GM06990 (cell line): ENCODE data around the gene ZSCAN20.
"Not testable (repeated sequence)": the region's sequence is repeated elsewhere in the genome, so short reads cannot be mapped to it uniquely, and the experiment has no call there.

ENCODE experiments used
- DNase-seq: peaks from one replicate; pipeline ENCODE4 v3.0.0-alpha.2; 2011; ENCODE audit not compliant: insufficient read length; ENCODE audit errors: extremely low read depth
- H3K27me3 ChIP-seq: replicated peaks from 2 replicates; pipeline ENCODE4 v1.6.0; 2011; ENCODE audit warnings: low read length; ENCODE audit not compliant: control insufficient read depth, insufficient read depth
- H3K36me3 ChIP-seq: 2 replicates; pipeline ENCODE4 v1.5.1; 2011; ENCODE audit warnings: low read length; ENCODE audit not compliant: control insufficient read depth, insufficient read depth
- H3K4me3 ChIP-seq: replicated peaks from 2 replicates; pipeline ENCODE4 v1.5.1; 2011; ENCODE audit warnings: low read depth, mild to moderate bottlenecking, control low read depth, low read length
- CTCF ChIP-seq: IDR thresholded peaks from 2 replicates; pipeline ENCODE4 v1.5.1; 2011; ENCODE audit warnings: low read length, control low read depth, mild to moderate bottlenecking, inconsistent platforms; ENCODE audit not compliant: insufficient read depth, poor library complexity, severe bottlenecking

Gene ZSCAN20

GRCh38 chr1:33507661-33508060 is 35.2 kb downstream of the ZSCAN20 start:
- H3K27me3 ChIP-seq: no peaks in the 10 kb centered on the region
- no peak for TF ChIP-seq CTCF
- no peak overlapping the region for H3K4me3 ChIP-seq
- DNase-seq: no peak
- no peaks in the 10 kb centered on the region for H3K36me3 ChIP-seq

GRCh38 chr1:33508151-33508550 is 35.7 kb downstream of the ZSCAN20 start:
- H3K27me3 ChIP-seq: no peaks in the 10 kb centered on the region
- no peaks in the 10 kb centered on the region for H3K36me3 ChIP-seq
- DNase-seq: no peak
- no peak for TF ChIP-seq CTCF
- H3K4me3 ChIP-seq: no peak overlapping the region

- H3K27me3 ChIP-seq, H3K4me3 ChIP-seq, DNase-seq, H3K36me3 ChIP-seq: not testable (repeated sequence)
Measured at GRCh38 chr1:33509276-33509675, 36.8 kb downstream of the ZSCAN20 start.

GRCh38 chr1:33512226-33513011 is 40.0 kb downstream of the ZSCAN20 start:
- H3K36me3 ChIP-seq: no peaks in the 10 kb centered on the region
- H3K4me3 ChIP-seq: no peak overlapping the region
- TF ChIP-seq CTCF: no peak
- no peak for DNase-seq
- no peaks in the 10 kb centered on the region for H3K27me3 ChIP-seq

GRCh38 chr1:33515112-33515511 is 42.7 kb downstream of the ZSCAN20 start:
- Histone ChIP-seq H3K27me3 (peaks cover 1% of the 10 kb centered on the region; the same call in 1 of the 2 replicates), H3K4me3 (no peak overlapping the region), H3K36me3 (no peaks in the 10 kb centered on the region)
- no peak for TF ChIP-seq CTCF
- DNase-seq: no peak

- Histone ChIP-seq H3K27me3 (peaks cover 1% of the 10 kb centered on the region; the same call in 1 of the 2 replicates), H3K36me3 (no peaks in the 10 kb centered on the region), H3K4me3 (no peak overlapping the region)
- no peak for DNase-seq
- TF ChIP-seq CTCF: no peak
Measured at GRCh38 chr1:33515607-33516006, 43.2 kb downstream of the ZSCAN20 start.
